Measurements from ENCODE around the gene SLC44A5. TPM values are rescaled to one million over a fixed set of nuclear protein-coding genes. Genes with fewer than 3 reads are reported as not detected.

SLC44A5 gene
- total and polyA plus RNA-seq, 10 of the 15 experiments (the other 5 are each of a cell fraction or from before 2014, with no cell fraction given), result 0.04 to 1.3 TPM; not detected in 8

GRCh38 chr1:75220072-75220471 is 390.8 kb downstream of the SLC44A5 start:
- ChIA-PET SMC1A (ENCODE audit: uncharacterized antibody, unreplicated experiment) (interaction anchor here (0.9 to 1.1 kb wide), 2 partner anchors 17 to 426 kb away, joined by 3 to 4 read pairs; no protein-coding TSS in a partner anchor), RAD21 (ENCODE audit: unreplicated experiment) (no interaction called here), CTCF (no interaction called here), POLR2A (no interaction called here)
- in situ Hi-C loops (cut with MboI) (no loop called here), intact Hi-C loops (cut with micrococcal nuclease; ENCODE audit: unreplicated experiment) (no loop called here)
- Histone ChIP-seq H3K4me2 (ENCODE audit: control insufficient read depth, insufficient read depth) (no peak overlapping the region), H3K27me3 (replicated peaks in 1 of 2; ENCODE audit: control insufficient read depth in 2 of 2, insufficient read depth in 2 of 2, low read length in 1 of 2) (no peaks in the 10 kb centered on the region), H3K79me2 (ENCODE audit: control insufficient read depth, insufficient read depth, low read length) (no peaks in the 10 kb centered on the region), H3K9me3 (replicated peaks; ENCODE audit: control insufficient read depth, insufficient read depth, low read length) (no peaks in the 10 kb centered on the region), H3K36me3 (ENCODE audit: control insufficient read depth in 2 of 2, insufficient read depth in 2 of 2, low read length in 1 of 2) (no peaks in the 10 kb centered on the region), H3K4me3 (no peak overlapping the region), H4K20me1 (ENCODE audit: control insufficient read depth, insufficient read depth) (no peaks in the 10 kb centered on the region), H3K4me1 (ENCODE audit: control insufficient read depth, insufficient read depth, low read length) (no peaks in the 10 kb centered on the region), H3K9ac (ENCODE audit: control insufficient read depth, insufficient read depth, low read length) (no peak overlapping the region), H2AFZ (ENCODE audit: control insufficient read depth, low read depth, low read length) (no peak overlapping the region), H3K27ac (ENCODE audit: control insufficient read depth, insufficient read depth) (no peak overlapping the region)
- 20% methylated on average over 3 of the region's 3 CpGs for WGBS (ENCODE audit: insufficient coverage, insufficient replicate concordance, low lambda C conversion rate, missing lambda C conversion rate)
- TF ChIP-seq CEBPZ (IDR thresholded peaks at IDR 0.05; ENCODE audit: low read depth, low read length) (no peak), CEBPB (IDR thresholded peaks at IDR 0.05; ENCODE audit: borderline replicate concordance in 1 of 2, low read depth in 2 of 2, low read length in 2 of 2) (no peak), ZNF217 (IDR thresholded peaks at IDR 0.05) (no peak), MTA3 (IDR thresholded peaks at IDR 0.05; ENCODE audit: borderline replicate concordance, low read length) (no peak), RFX5 (IDR thresholded peaks at IDR 0.05; ENCODE audit: low read depth, low read length) (no peak), ASH2L (IDR thresholded peaks at IDR 0.05; ENCODE audit: borderline replicate concordance, low read depth) (no peak), CBX5 (IDR thresholded peaks at IDR 0.05; ENCODE audit: low read depth) (no peak), FOXM1 (IDR thresholded peaks at IDR 0.05; ENCODE audit: low read depth, low read length) (no peak), IKZF2 (IDR thresholded peaks at IDR 0.05) (no peak), KLF5 (IDR thresholded peaks at IDR 0.05; ENCODE audit: partially characterized antibody) (no peak), MEF2A (IDR thresholded peaks at IDR 0.05; ENCODE audit: insufficient read depth, low read depth, low read length) (no peak), FOS (IDR thresholded peaks at IDR 0.05; ENCODE audit: borderline replicate concordance, extremely low read depth, insufficient read length) (no peak), YBX1 (IDR thresholded peaks at IDR 0.05) (no peak), RBBP5 (conservative IDR thresholded peaks at IDR 0.05) (no peak)
- DNase-seq (ENCODE audit: low read depth, low spot score) (no peak), FAIRE-seq (no peak), ATAC-seq (no peak)
- no TSS peak for BruUV-seq (replicated peaks)

Data from GM12878 (cell line).